Lung (tissue), 12 donors: ENCODE results near the gene C5orf63. TPM values are rescaled to one million over a fixed set of nuclear protein-coding genes. Genes with fewer than 3 reads are reported as not detected.
"Not testable (repeated sequence)": the region's sequence is repeated elsewhere in the genome, so short reads cannot be mapped to it uniquely, and the experiment has no call there.

Experiments
- ATAC-seq: fragments of 200-7000 bp; cut with Tn5 transposase; one replicate; pipeline ENCODE4 v1.9.1; 2020; ENCODE audit warnings: moderate number of reproducible peaks; ENCODE audit not compliant: insufficient read depth, low FRiP score
- DNase-seq, 3 donors: peaks; one replicate each; pipeline ENCODE4 v3.0.0-alpha.2; 2013 to 2017
- H3K27ac ChIP-seq, 2 donors: one replicate each; pipeline ENCODE4 v1.5.1; 2013; ENCODE audit warnings: mild to moderate bottlenecking in 2 of 2, moderate library complexity in 2 of 2, control low read depth in 1 of 2, inconsistent platforms in 1 of 2, low read depth in 1 of 2, low read length in 1 of 2
- H3K27me3 ChIP-seq, 3 donors: one replicate each; pipeline ENCODE4 v1.5.1; 2013; ENCODE audit warnings: low read length in 2 of 3; ENCODE audit not compliant: control insufficient read depth in 3 of 3, insufficient read depth in 3 of 3
- H3K36me3 ChIP-seq, 4 donors: one replicate each; pipeline ENCODE4 v1.5.1; 2013; ENCODE audit warnings: low read length in 4 of 4, mild to moderate bottlenecking in 1 of 4, moderate library complexity in 1 of 4; ENCODE audit not compliant: control insufficient read depth in 4 of 4, insufficient read depth in 4 of 4
- H3K4me1 ChIP-seq, 5 donors: one replicate each; pipeline ENCODE4 v1.5.1; 2013; ENCODE audit warnings: low read length in 5 of 5, mild to moderate bottlenecking in 2 of 5, moderate library complexity in 1 of 5; ENCODE audit not compliant: control insufficient read depth in 5 of 5, insufficient read depth in 5 of 5
- H3K4me3 ChIP-seq: one replicate; pipeline ENCODE4 v1.5.1; 2013; ENCODE audit warnings: mild to moderate bottlenecking, control low read depth, moderate library complexity
- H3K9ac ChIP-seq, 2 donors: one replicate each; pipeline ENCODE4 v1.5.1; 2013; ENCODE audit warnings: low read length in 2 of 2, control low read depth in 1 of 2; ENCODE audit not compliant: insufficient read depth in 1 of 2
- H3K9me3 ChIP-seq, 4 donors: one replicate each; pipeline ENCODE4 v1.5.1; 2013; ENCODE audit warnings: low read length in 3 of 4, mild to moderate bottlenecking in 1 of 4, moderate library complexity in 1 of 4; ENCODE audit not compliant: control insufficient read depth in 4 of 4, insufficient read depth in 3 of 4
- CTCF ChIP-seq: IDR thresholded peaks from 2 replicates; pipeline ENCODE4 v1.5.1; 2012; ENCODE audit warnings: mild to moderate bottlenecking; ENCODE audit errors: control extremely low read depth, extremely low read depth
- WGBS, 2 donors: extraction: QIAGEN DNeasy Blood & Tissue Kit; methylation state at CpG; one replicate each; pipeline ENCODE4 v1.1.7; 2013; 5-methylcytosine and 5-hydroxymethylcytosine counted together
- polyA plus RNA-seq, 2 donors: library from polyadenylated mRNA; stranded (reverse); fragments of 200-250 nt; gene quantifications; one replicate each; pipeline ENCODE4 v1.2.1, GENCODE V29; 2013
- total RNA-seq, 2 donors: library from RNA; depleted of rRNA in 1 of 2; stranded (reverse); fragments of >200 nt in 1 of 2; gene quantifications; one replicate each; pipeline ENCODE4 v1.2.1, GENCODE V29; 2014 to 2021
- donor health status: control.
- donor health status: control.
- donor health status: Bipolar disorder and iron deficiency.
- donor health status: healthy.
- donor health status: DM: yes; HTN: yes; CAD: no.

C5orf63 gene
- total and polyA plus RNA-seq, 4 donors: 2.7 to 9.6 (median 5.8) TPM

- Histone ChIP-seq H3K9ac (no peak overlapping the region), H3K4me3 (no peak overlapping the region), H3K27ac (peak overlapping the region in 1 of 2 donors; percentile 70), H3K36me3 (no peaks in the 10 kb centered on the region), H3K4me1 (peaks cover 0 to 28% (median 4%) of the 10 kb centered on the region in 5 donors), H3K9me3 (no peaks in the 10 kb centered on the region), H3K27me3 (no peaks in the 10 kb centered on the region)
- DNase-seq (no peak), ATAC-seq (no peak)
- 89 to 91% methylated on average over 6 of the region's 6 CpGs for WGBS, 2 donors
- no peak for TF ChIP-seq CTCF
These were observed 64.9 kb downstream of the C5orf63 start for GRCh38 chr5:127008300-127008975.

- WGBS, 2 donors: 94 to 95% methylated on average over 1 of the region's 1 CpG
- TF ChIP-seq CTCF: no peak
These were observed 65.8 kb downstream of the C5orf63 start for GRCh38 chr5:127007522-127007921.

GRCh38 chr5:127006744-127007143 lies 66.6 kb downstream of the C5orf63 start:
- H3K36me3 ChIP-seq: no peaks in the 10 kb centered on the region
- 27 to 42% methylated on average over 5 of the region's 5 CpGs for WGBS, 2 donors

More at GRCh38 chr5:127007522-127007921, 65.8 kb downstream of the C5orf63 start:
- no peak for ATAC-seq
- H3K36me3 ChIP-seq: no peaks in the 10 kb centered on the region
- H3K4me3 ChIP-seq: no peak overlapping the region
- H3K9ac ChIP-seq: no peak overlapping the region
- DNase-seq: no peak
- H3K27me3 ChIP-seq: no peaks in the 10 kb centered on the region
- peaks cover 0 to 26% (median 0%) of the 10 kb centered on the region in 5 donors for H3K4me1 ChIP-seq
- no peak overlapping the region for H3K27ac ChIP-seq
- H3K9me3 ChIP-seq: no peaks in the 10 kb centered on the region

GRCh38 chr5:127005282-127005681 lies 68.0 kb downstream of the C5orf63 start:
- H3K27ac ChIP-seq, H3K36me3 ChIP-seq, H3K27me3 ChIP-seq, H3K9ac ChIP-seq, DNase-seq, H3K4me3 ChIP-seq, H3K9me3 ChIP-seq, ATAC-seq: not testable (repeated sequence)
- H3K4me1 ChIP-seq: peaks cover 0 to 25% (median 0%) of the 10 kb centered on the region in 5 donors
- 82 to 92% methylated on average over 3 of the region's 3 CpGs for WGBS, 2 donors

More at GRCh38 chr5:127006744-127007143, 66.6 kb downstream of the C5orf63 start:
- no peak for ATAC-seq
- no peak overlapping the region for H3K4me3 ChIP-seq
- H3K9ac ChIP-seq: no peak overlapping the region
- H3K9me3 ChIP-seq: no peaks in the 10 kb centered on the region
- no peaks in the 10 kb centered on the region for H3K27me3 ChIP-seq
- TF ChIP-seq CTCF: no peak
- H3K27ac ChIP-seq: peak overlapping the region in 1 of 2 donors; percentile 45
- DNase-seq: peak in 1 of 3 donors; percentile 36
- H3K4me1 ChIP-seq: peaks cover 0 to 29% (median 0%) of the 10 kb centered on the region in 5 donors
